Measurements from ENCODE around the gene PADI1.

The PADI1 gene

DNA sequence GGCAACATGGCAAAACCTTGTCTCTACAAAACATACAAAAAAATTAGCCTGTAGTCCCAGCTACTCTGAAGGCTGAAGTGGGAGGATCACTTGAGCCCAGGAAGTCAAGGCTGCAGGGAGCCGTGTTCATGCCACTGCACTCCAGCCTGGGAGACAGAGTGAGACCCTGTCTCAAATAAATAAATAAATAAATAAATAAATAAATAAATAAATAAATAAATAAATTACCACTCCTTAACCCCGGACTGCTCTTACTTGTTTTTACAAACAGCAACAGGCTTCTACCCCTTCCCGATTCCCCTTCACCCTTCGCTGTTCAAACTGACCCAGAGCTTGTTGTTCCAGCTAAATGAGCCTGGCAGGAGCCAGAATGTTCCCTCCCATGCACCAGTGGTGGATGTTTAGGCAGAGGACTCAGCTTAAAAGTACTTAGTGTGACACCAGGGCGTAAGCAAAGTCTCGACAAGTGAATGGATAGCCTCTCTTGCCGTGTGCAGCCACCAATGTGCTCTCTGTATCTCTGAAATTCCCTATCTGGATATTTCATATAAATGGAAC lies 22.5 kb downstream of the PADI1 start:
- H3K27me3 ChIP-seq (ENCODE audit: control insufficient read depth in 5 of 5, insufficient read depth in 4 of 5, low read length in 5 of 5): peaks cover 0 to 20% (median 4%) of the 10 kb centered on the region in 5 donors
- no peaks in the 10 kb centered on the region for H3K36me3 ChIP-seq (ENCODE audit: control insufficient read depth in 5 of 5, insufficient read depth in 5 of 5, low read length in 5 of 5)
- peaks cover 0 to 15% (median 8%) of the 10 kb centered on the region in 5 donors for H3K4me1 ChIP-seq (ENCODE audit: control insufficient read depth in 5 of 5, insufficient read depth in 5 of 5, low read length in 5 of 5)
- no peaks in the 10 kb centered on the region for H3K9me3 ChIP-seq (ENCODE audit: control insufficient read depth in 5 of 5, low read length in 5 of 5)
- H3K9ac ChIP-seq (ENCODE audit: low read length in 5 of 5): no peak overlapping the region
- no peak overlapping the region for H3K4me3 ChIP-seq (ENCODE audit: low read depth in 1 of 5, low read length in 5 of 5)
- no peak overlapping the region for H3K27ac ChIP-seq (ENCODE audit: low read depth, low read length)

DNA sequence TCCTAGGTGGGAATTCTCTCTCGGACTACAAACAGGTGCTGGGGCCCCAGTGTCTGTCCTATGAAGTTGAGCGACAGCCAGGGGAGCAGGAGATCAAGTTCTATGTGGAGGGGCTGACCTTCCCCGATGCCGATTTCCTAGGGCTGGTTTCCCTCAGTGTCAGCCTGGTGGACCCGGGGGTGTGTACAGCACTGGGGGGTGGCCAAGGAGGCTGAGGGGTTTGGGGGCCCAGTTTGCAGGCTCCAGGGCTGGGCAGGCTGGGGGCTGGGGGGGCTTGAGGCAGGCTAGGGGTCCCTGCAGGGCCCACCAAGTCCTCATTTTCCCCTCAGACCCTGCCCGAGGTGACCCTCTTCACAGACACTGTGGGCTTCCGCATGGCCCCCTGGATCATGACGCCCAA lies 23.7 kb downstream of the PADI1 start:
- H3K4me3 ChIP-seq (ENCODE audit: low read depth in 1 of 5, low read length in 5 of 5): no peak overlapping the region
- no peaks in the 10 kb centered on the region for H3K9me3 ChIP-seq (ENCODE audit: control insufficient read depth in 5 of 5, low read length in 5 of 5)
- H3K4me1 ChIP-seq (ENCODE audit: control insufficient read depth in 5 of 5, insufficient read depth in 5 of 5, low read length in 5 of 5): peaks cover 0 to 22% (median 11%) of the 10 kb centered on the region in 5 donors
- no peak overlapping the region for H3K27ac ChIP-seq (ENCODE audit: low read depth, low read length)
- no peaks in the 10 kb centered on the region for H3K36me3 ChIP-seq (ENCODE audit: control insufficient read depth in 5 of 5, insufficient read depth in 5 of 5, low read length in 5 of 5)
- no peak overlapping the region for H3K9ac ChIP-seq (ENCODE audit: low read length in 5 of 5)
- H3K27me3 ChIP-seq (ENCODE audit: control insufficient read depth in 5 of 5, insufficient read depth in 4 of 5, low read length in 5 of 5): peaks cover 0 to 16% (median 0%) of the 10 kb centered on the region in 5 donors

DNA sequence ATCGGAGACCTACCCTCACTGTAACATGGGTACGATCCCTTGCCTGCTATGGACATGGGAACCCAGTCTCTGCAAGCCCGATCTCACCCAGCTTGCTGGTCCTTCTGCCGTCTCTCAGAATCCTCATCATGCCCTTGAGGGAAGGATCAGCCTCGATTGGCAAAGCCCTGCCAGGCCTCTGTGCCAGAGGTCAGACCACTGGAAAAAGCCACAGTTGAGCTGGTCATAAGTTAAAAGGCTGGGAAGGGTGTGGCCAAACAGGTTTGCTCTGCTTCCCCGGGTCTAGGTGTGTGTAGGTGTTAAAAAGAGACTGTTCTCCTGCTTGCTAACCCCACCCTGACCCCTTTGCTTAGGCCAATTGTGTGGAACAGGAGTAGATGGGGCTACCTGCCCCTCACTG lies 24.5 kb downstream of the PADI1 start:
- H3K27ac ChIP-seq (ENCODE audit: low read depth, low read length): no peak overlapping the region
- no peaks in the 10 kb centered on the region for H3K36me3 ChIP-seq (ENCODE audit: control insufficient read depth in 5 of 5, insufficient read depth in 5 of 5, low read length in 5 of 5)
- no peaks in the 10 kb centered on the region for H3K9me3 ChIP-seq (ENCODE audit: control insufficient read depth in 5 of 5, low read length in 5 of 5)
- H3K27me3 ChIP-seq (ENCODE audit: control insufficient read depth in 5 of 5, insufficient read depth in 4 of 5, low read length in 5 of 5): peaks cover 0 to 10% (median 0%) of the 10 kb centered on the region in 5 donors
- H3K4me3 ChIP-seq (ENCODE audit: low read depth in 1 of 5, low read length in 5 of 5): no peak overlapping the region
- H3K4me1 ChIP-seq (ENCODE audit: control insufficient read depth in 5 of 5, insufficient read depth in 5 of 5, low read length in 5 of 5): peaks cover 0 to 26% (median 14%) of the 10 kb centered on the region in 5 donors
- H3K9ac ChIP-seq (ENCODE audit: low read length in 5 of 5): no peak overlapping the region

DNA sequence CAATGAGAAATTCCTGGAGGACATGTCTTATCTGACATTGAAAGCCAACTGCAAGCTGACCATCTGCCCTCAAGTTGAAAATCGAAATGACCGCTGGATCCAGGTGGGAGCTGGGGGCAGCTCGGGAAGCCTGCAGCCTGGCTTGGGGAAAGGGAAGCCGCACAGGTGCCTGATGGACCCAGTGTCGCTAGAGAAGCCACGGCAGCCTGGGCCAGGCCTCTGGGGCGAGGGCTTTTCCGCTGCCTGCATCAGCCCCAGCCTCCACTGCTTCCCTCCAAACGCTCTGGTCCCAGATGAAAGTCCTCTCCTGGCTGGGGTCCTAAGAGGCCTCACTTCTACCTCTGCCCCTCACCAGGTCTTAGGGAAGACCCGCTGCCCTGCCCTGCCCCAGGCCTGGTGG lies 25.2 kb downstream of the PADI1 start:
- Histone ChIP-seq H3K27me3 (ENCODE audit: control insufficient read depth in 5 of 5, insufficient read depth in 4 of 5, low read length in 5 of 5) (peaks cover 0 to 4% (median 0%) of the 10 kb centered on the region in 5 donors), H3K36me3 (ENCODE audit: control insufficient read depth in 5 of 5, insufficient read depth in 5 of 5, low read length in 5 of 5) (no peaks in the 10 kb centered on the region), H3K9ac (ENCODE audit: low read length in 5 of 5) (no peak overlapping the region), H3K9me3 (ENCODE audit: control insufficient read depth in 5 of 5, low read length in 5 of 5) (no peaks in the 10 kb centered on the region), H3K4me1 (ENCODE audit: control insufficient read depth in 5 of 5, insufficient read depth in 5 of 5, low read length in 5 of 5) (peaks cover 0 to 26% (median 14%) of the 10 kb centered on the region in 5 donors), H3K27ac (ENCODE audit: low read depth, low read length) (no peak overlapping the region), H3K4me3 (ENCODE audit: low read depth in 1 of 5, low read length in 5 of 5) (no peak overlapping the region)

DNA sequence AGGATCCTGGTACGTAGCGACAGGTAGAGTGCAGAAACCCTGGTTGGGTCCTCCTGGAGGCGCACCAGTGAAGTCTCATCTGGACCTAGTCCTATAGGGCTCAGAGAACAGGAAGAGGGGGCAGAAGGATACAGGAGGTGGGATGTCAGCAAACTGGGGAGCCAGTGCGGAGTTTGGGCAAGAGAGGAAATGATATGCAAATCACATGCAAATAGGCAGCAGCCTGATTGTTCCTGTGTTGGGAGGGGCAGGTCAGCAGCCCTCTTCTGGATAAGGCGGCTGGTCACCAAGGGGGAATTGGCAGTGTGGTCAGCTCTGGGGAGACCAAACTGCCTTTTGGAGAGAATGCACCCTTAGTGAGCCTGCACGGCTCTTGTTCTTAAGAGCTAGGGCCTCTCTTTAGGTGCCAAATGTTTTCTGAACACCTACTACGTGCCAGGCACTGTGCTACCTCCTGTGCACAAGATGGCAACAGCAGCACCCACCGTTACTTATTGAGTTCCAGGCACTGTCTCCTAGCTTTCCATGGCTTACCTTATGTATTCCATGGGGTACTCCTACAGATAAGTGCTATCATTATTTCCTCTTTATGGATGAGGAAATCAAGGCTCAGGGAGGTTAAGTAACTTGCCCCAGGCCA lies 25.9 kb downstream of the PADI1 start:
- H3K9ac ChIP-seq (ENCODE audit: low read length in 5 of 5): no peak overlapping the region
- peaks cover 0 to 26% (median 14%) of the 10 kb centered on the region in 5 donors for H3K4me1 ChIP-seq (ENCODE audit: control insufficient read depth in 5 of 5, insufficient read depth in 5 of 5, low read length in 5 of 5)
- H3K36me3 ChIP-seq (ENCODE audit: control insufficient read depth in 5 of 5, insufficient read depth in 5 of 5, low read length in 5 of 5): no peaks in the 10 kb centered on the region
- H3K9me3 ChIP-seq (ENCODE audit: control insufficient read depth in 5 of 5, low read length in 5 of 5): no peaks in the 10 kb centered on the region
- H3K27ac ChIP-seq (ENCODE audit: low read depth, low read length): no peak overlapping the region
- H3K4me3 ChIP-seq (ENCODE audit: low read depth in 1 of 5, low read length in 5 of 5): no peak overlapping the region
- H3K27me3 ChIP-seq (ENCODE audit: control insufficient read depth in 5 of 5, insufficient read depth in 4 of 5, low read length in 5 of 5): peaks cover 0 to 4% (median 0%) of the 10 kb centered on the region in 5 donors

DNA sequence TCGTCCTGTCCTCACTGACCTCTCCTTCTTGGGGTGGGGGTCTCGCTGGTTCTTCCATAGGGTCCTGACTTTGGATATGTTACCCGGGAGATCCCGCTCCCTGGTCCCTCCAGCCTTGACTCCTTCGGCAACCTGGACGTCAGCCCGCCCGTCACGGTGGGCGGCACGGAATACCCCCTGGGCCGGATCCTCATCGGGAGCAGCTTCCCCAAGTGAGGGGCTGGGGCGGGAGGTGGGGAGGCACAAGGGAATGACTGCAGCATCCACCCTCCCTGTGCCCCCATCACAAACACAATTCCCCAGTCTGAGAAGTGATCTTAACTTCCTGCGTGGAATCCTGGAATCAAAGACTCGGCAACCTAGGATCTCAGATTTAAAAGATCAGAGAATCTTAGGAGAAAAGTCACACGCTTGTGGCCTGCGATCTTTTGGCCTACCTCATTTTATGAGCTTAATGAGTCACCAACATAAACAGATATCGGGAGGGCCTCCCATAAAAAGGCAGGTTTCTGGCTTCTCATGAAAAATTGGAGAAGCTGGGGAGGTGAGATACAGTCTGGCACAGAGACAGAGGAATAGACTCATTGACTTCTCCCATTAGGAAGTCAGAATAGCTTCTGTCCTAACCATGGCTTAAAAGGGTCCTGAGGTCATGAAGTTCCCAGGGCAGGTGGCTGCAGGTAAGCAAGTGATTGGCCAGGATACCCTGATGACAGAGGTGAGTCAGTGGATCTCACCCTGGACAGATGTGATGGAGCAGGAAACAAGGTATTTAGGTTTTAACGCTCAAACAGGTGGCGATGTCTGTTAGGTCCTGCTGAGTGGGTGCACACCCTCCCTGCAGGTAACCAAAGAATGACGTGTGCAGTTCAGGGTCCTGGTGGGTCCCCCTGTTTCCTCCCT lies 28.1 kb downstream of the PADI1 start:
- Histone ChIP-seq H3K4me1 (ENCODE audit: control insufficient read depth in 5 of 5, insufficient read depth in 5 of 5, low read length in 5 of 5) (peaks cover 2 to 28% (median 14%) of the 10 kb centered on the region in 5 donors), H3K9me3 (ENCODE audit: control insufficient read depth in 5 of 5, low read length in 5 of 5) (no peaks in the 10 kb centered on the region), H3K4me3 (ENCODE audit: low read depth in 1 of 5, low read length in 5 of 5) (no peak overlapping the region), H3K9ac (ENCODE audit: low read length in 5 of 5) (peak overlapping the region in 1 of 5 donors; percentile 33), H3K36me3 (ENCODE audit: control insufficient read depth in 5 of 5, insufficient read depth in 5 of 5, low read length in 5 of 5) (no peaks in the 10 kb centered on the region), H3K27ac (ENCODE audit: low read depth, low read length) (no peak overlapping the region), H3K27me3 (ENCODE audit: control insufficient read depth in 5 of 5, insufficient read depth in 4 of 5, low read length in 5 of 5) (peaks cover 0 to 4% (median 0%) of the 10 kb centered on the region in 5 donors)

DNA sequence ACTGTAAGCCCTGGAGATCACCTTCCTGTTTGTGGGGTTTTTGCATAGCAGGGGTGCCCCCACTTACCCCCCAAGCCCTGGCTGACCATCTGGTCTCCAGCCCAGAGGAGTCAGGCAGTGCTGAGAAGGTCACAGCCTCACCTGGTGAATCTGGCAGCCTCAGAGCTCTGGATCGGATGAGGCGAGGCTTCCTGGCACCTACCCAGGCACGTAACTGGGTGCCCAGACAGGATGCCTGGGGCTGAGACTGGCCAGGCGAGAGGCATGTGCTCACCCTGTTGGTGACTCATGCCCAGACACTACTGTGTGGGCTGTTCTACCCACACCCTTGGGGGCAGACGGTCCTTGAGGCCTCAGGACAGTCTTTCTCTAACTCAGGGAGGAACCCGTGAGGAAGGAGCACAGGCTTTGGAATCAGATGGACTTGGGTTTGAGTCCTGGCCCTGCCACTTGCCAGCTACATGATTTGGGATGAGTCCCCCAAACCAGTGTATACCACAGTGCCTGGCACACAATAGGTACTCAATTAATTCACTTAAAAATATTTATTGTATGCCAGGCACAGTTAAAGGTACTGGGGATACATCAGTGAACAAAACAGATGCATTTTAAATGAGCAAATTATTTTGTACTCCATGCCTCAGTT lies 28.9 kb downstream of the PADI1 start:
- H3K9ac ChIP-seq (ENCODE audit: low read length in 5 of 5): no peak overlapping the region
- peaks cover 2 to 28% (median 14%) of the 10 kb centered on the region in 5 donors for H3K4me1 ChIP-seq (ENCODE audit: control insufficient read depth in 5 of 5, insufficient read depth in 5 of 5, low read length in 5 of 5)
- no peaks in the 10 kb centered on the region for H3K36me3 ChIP-seq (ENCODE audit: control insufficient read depth in 5 of 5, insufficient read depth in 5 of 5, low read length in 5 of 5)
- peaks cover 0 to 5% (median 0%) of the 10 kb centered on the region in 5 donors for H3K27me3 ChIP-seq (ENCODE audit: control insufficient read depth in 5 of 5, insufficient read depth in 4 of 5, low read length in 5 of 5)
- no peaks in the 10 kb centered on the region for H3K9me3 ChIP-seq (ENCODE audit: control insufficient read depth in 5 of 5, low read length in 5 of 5)
- no peak overlapping the region for H3K27ac ChIP-seq (ENCODE audit: low read depth, low read length)
- H3K4me3 ChIP-seq (ENCODE audit: low read depth in 1 of 5, low read length in 5 of 5): no peak overlapping the region

DNA sequence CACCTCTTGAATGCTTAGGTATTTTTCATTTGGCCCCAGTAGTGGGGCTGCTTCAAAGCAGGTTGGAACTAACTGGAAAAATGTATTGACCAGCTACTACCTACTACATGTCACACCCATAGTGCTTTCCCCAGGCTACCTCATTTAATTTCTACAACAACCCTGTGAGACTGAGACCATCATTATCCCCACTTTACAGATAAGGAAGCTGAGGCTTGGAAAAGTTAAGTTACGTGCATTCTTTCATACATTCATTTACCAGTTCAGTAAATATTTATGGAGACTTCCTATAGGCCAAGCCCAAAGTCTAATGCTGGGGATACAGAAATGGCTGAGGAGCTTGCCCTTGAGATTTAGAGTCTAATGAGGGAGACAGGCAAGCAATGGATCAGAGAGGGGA lies 29.5 kb downstream of the PADI1 start:
- H3K9me3 ChIP-seq (ENCODE audit: control insufficient read depth in 5 of 5, low read length in 5 of 5): no peaks in the 10 kb centered on the region
- no peak overlapping the region for H3K27ac ChIP-seq (ENCODE audit: low read depth, low read length)
- peaks cover 2 to 22% (median 9%) of the 10 kb centered on the region in 5 donors for H3K4me1 ChIP-seq (ENCODE audit: control insufficient read depth in 5 of 5, insufficient read depth in 5 of 5, low read length in 5 of 5)
- peaks cover 0 to 8% (median 1%) of the 10 kb centered on the region in 5 donors for H3K27me3 ChIP-seq (ENCODE audit: control insufficient read depth in 5 of 5, insufficient read depth in 4 of 5, low read length in 5 of 5)
- no peak overlapping the region for H3K4me3 ChIP-seq (ENCODE audit: low read depth in 1 of 5, low read length in 5 of 5)
- no peak overlapping the region for H3K9ac ChIP-seq (ENCODE audit: low read length in 5 of 5)
- H3K36me3 ChIP-seq (ENCODE audit: control insufficient read depth in 5 of 5, insufficient read depth in 5 of 5, low read length in 5 of 5): no peaks in the 10 kb centered on the region

DNA sequence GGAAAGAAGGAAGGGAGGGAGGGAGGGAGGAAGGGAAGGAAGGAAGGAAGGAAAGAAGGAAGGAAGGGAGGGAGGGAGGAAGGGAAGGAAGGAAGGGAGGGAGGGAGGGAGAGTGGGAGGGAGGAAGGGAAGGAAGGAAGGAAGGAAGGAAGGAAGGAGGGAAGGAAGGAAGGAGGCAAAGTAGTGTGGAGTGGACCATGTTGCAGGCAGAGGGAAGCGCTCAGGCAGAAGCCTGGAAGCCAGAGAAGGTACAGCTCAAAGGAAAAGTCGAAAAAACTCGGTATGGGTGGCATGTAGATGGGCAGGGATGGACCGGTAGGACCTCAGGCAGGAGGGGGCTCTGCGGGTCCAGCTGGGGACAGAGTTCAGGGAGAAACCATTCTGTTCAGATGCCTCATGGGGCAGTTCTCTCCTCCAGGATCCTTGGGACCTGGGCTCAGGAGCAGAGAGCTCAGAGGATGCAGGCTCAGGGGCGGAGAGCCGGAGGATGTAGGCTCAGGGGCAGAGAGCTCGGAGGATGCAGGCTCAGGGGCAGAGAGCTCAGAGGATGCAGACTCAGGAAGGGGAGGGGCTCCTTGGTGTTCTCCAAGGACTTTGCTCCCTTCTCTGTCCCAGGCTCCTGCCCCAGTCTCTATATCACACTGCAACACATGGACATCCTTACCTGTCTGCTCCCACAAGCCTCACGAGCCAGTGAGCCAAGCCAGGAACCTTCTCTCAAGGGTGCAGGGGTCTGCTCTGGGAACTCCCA lies 30.4 kb downstream of the PADI1 start:
- no peak overlapping the region for H3K27ac ChIP-seq (ENCODE audit: low read depth, low read length)
- no peak overlapping the region for H3K4me3 ChIP-seq (ENCODE audit: low read depth in 1 of 5, low read length in 5 of 5)
- H3K36me3 ChIP-seq (ENCODE audit: control insufficient read depth in 5 of 5, insufficient read depth in 5 of 5, low read length in 5 of 5): no peaks in the 10 kb centered on the region
- H3K27me3 ChIP-seq (ENCODE audit: control insufficient read depth in 5 of 5, insufficient read depth in 4 of 5, low read length in 5 of 5): peaks cover 2 to 14% (median 5%) of the 10 kb centered on the region in 5 donors
- peaks cover 2 to 16% (median 6%) of the 10 kb centered on the region in 5 donors for H3K4me1 ChIP-seq (ENCODE audit: control insufficient read depth in 5 of 5, insufficient read depth in 5 of 5, low read length in 5 of 5)
- no peaks in the 10 kb centered on the region for H3K9me3 ChIP-seq (ENCODE audit: control insufficient read depth in 5 of 5, low read length in 5 of 5)
- no peak overlapping the region for H3K9ac ChIP-seq (ENCODE audit: low read length in 5 of 5)
